GM18858 (cell line): Measurements from ENCODE around the gene RAB21.

ENCODE experiments used
- ATAC-seq: cut with Tn5 transposase; IDR thresholded peaks from one replicate; pipeline ENCODE4 v1.9.1; 2021; ENCODE audit not compliant: unreplicated experiment

RAB21 gene, protein sequence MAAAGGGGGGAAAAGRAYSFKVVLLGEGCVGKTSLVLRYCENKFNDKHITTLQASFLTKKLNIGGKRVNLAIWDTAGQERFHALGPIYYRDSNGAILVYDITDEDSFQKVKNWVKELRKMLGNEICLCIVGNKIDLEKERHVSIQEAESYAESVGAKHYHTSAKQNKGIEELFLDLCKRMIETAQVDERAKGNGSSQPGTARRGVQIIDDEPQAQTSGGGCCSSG

DNA sequence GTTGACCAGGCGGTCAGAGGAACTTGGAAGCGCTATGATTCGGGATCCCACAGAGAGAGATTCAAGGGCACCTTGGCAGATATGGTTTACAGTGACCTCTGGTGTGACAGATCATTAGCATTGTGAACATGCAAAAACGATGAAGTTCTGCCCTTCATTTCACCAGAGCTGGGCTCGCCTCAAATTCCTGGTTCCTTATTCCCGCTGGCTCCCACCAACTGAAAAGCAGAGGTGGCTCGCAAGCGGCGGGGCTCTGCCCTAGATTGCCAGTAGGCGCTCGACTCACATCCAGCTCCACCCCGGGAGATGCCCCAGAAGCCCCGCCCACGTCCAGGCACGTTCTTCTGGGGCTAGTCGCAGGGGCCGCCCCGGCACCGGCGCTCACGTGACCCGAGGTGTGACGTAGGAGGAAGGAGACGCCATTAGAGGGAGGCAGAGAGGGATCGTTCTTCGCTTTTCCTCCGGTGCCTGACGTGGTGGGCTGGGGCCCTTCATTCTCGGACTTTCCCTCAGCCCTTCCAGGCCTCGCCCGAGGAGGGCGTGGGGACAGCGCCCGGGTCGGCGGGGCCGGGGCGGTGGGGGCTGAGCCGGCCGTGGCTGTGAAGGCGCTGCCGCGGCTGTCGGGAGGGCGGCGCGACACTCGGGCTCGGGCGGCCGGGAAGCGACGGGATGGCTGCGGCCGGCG lies at the start of gene RAB21:
TSS of gene RAB21 (plus strand) at position 403 of the 685 bp plus-strand sequence. CDS start at position 670, 267 bp downstream.
- ATAC-seq = peak; percentile 93

DNA sequence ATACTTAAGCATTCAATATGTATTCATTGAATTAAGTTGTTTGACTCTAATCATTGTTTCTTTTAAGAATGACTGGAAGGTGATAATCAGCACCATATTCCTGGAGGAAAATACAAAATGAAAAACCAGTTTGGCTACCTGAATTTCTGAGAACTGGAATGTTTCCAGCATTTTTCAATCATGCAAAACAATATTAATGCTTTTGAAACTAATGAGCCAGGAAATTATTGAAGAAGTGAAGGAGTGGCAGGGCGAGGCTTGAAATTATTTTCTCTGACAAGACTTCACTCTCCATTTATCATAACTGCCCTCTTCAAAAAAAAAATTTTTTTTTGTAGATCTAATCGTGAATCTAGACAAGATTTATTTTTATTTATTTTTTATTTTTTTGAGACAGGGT lies 49.7 kb upstream of the RAB21 start:
- no peak for ATAC-seq

DNA sequence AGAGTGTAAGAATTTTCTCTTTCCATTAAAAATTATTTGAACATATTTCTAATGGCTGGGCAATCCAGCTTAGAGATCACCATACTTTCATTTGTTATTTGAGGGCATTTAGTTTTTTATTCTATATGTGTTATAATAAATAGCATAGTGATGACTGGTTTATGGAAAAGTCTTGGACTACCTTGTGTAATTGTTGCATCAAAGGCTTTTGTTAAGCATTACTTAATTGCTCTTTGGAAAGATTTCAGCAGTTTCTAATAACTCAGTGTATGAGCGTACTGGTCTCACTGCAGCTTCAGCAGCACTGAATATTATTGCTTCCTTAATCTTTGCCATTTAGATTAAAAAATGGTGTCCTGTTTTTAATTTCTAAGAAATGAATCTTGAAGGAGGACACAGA lies 46.0 kb upstream of the RAB21 start:
- ATAC-seq = no peak

DNA sequence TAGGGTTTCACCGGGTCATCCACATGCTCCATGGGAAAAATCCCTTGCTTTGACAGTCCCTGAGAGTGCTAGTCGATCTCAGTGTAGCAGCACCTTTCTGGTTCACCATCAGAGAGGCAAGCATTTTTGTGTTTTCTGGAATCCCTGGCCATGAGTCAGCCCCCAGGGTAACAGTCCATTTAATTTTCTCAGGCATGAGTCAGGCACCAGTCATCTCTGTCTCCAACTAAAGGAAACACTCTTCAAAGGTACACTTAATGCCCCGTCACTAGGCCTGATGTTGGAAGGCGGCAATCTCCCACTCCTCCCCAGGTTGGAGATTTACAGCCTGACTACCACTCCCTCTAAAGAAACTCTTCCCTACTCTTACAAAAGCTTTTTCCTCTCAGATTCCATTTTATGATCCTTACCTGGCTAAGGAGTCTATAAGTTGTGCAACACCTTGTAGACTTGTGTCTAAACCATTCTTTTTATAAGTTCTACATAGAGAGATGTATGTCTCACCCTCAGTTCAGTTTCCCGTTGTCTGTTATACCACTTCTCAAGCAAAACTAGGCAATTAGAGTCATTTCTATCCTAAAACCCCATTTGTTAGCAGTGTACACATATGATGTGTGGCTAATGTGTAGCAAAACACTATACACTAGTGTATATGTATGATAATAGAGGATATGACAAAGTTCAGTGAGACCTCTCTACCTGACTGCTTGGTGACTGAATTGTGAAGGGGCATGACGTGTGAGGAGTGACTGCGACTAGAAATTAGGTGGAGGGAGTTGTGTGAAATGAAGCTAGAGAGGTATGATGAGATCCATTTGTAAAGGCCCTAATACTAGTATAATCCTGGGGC lies 44.2 kb upstream of the RAB21 start:
- ATAC-seq = no peak

DNA sequence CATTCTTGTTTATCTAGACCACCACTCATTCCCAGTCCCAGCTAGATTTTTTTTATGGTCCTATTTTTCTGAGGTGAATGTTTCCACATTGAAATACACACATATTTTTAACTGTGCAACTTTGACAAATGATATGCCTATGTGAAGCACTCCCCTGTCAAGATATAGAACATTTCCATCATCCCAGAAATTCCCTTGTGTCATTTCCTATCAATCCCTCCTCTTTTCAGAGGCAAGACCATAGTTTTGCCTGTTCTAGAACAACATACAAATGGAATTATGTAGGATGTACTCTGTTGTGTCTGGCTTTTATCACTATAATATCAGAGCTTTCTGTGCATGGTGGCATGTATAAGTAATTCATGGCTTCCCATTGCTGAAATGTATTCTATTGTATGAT lies 36.1 kb upstream of the RAB21 start:
- ATAC-seq = no peak

DNA sequence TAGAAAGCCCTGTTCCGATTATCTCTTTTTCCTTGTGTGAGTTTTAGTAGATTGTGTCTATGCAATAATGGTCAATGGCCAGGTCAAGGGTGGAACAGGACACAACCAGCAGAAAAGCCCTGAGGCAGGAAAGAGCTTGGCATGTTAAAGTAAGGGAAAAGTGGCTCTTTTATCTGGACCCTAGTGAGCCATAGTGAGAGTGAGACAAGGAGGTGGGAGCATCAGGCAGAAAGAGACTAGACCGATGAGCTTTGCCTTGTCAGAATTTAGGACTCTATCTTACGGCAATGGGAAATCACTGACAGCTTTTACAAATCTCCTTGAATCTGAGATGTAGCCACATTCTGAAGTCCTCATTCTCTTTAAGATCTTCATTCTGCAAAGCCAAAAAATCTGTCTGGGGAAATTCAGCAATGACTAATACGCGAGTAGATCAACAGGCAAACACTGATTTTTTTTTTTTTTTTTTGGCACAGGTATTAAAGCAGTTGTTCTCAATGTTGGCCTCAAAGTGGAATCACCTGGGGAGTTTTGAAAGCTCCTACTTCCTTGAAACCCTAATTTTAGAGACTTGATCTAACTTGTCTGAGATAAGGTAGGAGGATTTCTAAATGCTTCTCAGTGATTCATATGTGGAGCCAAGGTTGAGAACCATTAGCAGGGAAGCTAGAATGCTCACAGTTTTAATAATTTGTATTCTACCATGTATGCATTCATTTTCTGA lies 34.9 kb upstream of the RAB21 start:
- ATAC-seq = no peak

DNA sequence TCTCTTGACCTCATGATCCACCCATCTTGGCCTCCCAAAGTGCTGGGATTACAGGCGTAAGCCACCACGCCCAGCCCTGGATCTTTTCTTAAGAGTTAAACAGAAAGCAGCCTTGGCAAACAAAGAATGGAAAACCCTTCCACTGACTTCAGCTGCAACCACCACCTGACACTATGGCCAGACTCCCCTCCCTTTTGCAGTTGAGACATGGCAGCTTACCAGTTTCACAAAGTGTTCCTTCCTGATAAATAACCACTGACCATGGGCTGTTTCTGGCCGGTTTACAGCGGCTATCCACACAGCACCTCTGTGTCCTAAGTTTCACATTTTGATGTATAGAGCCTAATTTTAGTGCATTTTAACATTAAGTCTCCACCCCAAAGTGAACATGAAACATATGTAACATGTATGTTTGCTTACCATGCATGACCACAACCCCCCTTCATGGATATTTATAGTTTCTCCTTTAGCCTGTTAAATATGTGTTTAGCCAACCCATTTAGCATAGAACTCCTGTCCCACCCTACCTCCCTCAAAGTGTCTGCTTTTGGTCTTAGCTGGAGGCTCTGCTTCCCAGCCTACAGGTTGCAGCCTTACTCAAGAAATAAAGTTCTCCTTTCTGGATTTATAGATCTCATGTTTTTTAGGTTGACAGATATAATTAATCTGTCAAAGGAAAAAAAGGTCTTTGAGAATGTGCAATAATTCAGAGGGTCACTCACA lies 32.7 kb upstream of the RAB21 start:
- no peak for ATAC-seq

DNA sequence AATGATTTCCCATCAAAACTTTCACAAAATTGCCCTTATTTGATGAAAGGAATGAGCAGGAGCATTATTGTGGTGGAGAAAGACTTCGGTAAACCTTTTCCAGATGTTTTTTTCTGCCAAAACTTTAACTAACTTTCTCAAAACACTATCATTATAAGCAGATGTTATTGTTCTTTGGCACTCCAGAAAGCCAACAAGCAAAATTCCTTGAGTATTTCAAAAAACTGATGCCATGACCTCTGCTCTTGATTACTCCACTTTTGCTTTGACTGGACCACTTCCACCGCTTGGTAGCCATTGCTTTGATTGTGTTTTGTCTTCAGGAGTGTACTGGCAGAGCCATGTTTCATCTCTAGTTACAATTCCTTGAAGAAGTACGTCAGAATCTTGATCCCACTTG lies 29.7 kb upstream of the RAB21 start:
- no peak for ATAC-seq

DNA sequence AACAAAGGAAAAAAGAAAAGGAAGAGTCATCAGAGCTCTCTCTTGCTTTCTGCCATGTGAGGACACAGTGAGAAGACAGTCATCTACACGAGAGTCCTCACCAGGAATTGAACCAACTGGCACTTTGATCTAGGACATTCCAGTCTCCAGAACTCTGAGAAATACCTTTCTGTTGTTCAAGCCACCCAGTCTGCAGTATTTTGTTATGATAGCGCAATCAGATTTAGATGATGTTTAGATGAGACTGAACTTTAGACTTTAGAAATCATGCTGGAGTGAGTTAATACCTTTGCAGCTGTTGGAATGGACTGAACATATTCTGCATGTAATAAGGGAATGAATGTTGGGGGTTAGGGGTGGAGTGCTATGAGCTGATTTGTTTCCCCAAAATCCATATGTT lies 28.1 kb upstream of the RAB21 start:
- ATAC-seq = no peak

DNA sequence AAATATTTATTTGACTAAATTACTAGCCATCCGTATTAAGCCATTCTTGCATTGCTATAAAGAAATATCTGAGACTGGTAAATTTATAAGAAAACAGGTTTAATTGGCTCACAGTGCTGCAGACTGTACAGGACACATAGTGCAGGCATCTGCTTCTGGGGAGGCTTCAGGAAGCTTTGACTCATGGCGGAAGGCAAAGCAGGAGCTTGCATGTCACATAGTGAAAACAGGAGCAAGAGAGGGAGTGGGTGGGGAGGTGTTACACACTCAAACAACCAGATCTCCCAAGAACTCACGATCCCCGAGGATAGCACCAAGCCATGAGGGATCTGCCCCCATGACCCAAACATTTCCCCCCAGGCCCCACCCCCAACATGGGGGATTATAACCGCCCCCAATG lies 26.7 kb upstream of the RAB21 start:
- no peak for ATAC-seq

DNA sequence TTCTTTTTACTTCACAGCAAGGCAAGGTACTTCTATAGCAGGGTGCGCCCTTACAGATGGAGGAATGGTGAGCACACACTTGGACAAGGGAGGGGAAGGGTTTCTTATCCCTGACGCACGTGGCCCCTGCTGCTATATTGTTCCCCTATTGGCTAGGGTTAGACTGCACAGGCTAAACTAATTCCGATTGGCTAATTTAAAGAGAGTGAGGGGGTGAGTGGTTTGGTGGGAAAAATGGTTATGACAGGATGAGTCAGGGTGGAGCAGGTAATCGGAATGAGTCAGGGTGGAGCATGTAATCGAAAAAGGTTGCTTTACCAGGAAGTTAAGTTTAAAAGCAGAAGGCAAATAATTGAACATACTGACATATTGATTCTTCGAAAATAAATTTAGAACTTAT lies 23.7 kb upstream of the RAB21 start:
- no peak for ATAC-seq

DNA sequence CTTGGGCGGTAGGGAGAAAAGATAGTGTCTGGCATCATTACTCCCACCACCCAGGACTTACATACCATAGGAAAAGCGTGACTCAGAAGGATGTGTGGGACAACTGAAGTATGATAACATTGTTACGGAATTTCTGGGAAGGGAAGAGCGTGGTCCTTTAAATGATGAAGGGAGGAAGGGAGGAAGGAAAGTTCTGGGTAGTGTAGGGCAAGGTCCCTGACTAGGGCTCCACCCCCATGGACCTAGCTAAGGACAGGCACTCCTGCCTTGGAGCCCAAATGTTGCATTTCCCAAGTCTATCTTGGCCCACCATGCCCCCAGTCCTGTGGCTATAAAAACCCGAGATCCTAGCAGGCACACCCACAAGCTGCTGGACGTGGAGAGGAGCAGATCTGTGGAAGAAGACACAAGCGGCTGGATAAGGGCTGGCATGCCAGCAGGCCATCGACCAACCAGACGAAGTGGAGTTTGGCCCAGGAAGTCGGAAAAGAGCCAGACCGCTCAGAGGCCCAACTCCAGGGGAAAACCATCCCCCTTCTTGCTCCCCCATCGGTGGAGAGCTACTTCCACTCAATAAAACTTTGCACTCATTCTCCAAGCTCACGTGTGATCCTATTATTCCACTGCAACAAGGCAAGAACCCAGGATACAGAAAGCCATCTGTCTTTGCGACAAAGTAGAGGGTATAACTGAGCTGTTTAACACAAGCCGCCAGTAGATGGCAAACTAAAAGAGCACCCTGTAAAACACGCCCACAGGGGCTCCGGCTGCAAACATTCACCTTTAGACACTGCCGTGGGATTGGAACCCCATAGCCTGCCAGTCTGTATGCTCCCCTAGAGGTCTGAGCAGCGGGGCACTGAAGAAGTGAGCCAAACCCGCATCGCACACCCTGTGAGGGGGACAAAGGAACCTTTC lies 23.0 kb upstream of the RAB21 start:
- ATAC-seq = no peak

DNA sequence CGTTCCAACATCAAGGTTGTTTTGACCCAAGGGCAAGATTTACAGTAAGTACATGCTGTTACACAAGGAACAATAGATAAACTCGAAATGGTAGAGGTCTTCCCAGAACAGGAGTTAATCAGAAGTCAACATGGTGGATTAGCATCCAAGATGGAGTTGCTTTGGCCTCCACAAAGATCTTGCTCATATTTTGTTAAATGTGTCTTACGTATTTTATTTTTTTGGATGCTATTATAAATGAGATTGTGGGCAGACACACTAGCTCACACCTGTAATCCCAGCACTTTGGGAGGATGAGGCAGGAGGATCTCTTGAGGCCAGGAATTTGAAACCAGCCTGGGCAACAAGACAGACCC lies 22.3 kb upstream of the RAB21 start:
- no peak for ATAC-seq

DNA sequence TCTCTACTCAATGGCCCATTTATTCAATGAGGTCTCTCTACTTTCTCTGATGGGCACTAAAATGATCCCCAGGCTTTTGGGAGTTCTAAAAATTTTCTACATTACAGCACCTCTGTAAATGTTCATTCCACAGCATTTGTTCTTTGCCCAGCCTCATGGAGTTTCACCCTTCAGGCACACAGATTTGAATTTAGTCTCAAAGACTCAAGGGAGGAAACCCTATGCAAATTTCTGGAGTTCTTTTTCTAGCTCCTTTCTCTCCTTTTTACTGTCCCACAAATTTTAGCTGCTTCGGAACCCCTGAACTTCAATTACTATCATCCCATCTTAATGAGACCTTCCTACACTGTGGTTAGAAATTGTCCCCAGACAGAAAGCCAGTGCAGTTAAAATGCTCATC lies 17.5 kb upstream of the RAB21 start:
- no peak for ATAC-seq

DNA sequence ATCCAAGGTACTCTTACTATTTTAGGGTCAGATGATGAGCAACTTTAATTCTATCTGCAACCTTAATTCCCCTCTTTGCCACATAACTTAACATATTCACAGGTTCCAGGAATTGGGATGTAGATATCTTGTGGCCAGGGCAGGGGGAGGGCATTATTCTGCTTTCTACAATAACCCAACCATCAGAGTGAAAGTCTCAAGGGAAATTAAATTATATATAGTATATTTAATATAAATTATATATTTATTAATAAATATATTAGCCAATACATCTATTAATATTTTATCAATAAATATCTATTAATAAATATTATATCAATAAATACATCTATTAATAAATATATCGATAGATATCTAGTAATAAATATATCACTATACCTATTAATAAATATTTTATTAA lies 11.7 kb upstream of the RAB21 start:
- no peak for ATAC-seq

DNA sequence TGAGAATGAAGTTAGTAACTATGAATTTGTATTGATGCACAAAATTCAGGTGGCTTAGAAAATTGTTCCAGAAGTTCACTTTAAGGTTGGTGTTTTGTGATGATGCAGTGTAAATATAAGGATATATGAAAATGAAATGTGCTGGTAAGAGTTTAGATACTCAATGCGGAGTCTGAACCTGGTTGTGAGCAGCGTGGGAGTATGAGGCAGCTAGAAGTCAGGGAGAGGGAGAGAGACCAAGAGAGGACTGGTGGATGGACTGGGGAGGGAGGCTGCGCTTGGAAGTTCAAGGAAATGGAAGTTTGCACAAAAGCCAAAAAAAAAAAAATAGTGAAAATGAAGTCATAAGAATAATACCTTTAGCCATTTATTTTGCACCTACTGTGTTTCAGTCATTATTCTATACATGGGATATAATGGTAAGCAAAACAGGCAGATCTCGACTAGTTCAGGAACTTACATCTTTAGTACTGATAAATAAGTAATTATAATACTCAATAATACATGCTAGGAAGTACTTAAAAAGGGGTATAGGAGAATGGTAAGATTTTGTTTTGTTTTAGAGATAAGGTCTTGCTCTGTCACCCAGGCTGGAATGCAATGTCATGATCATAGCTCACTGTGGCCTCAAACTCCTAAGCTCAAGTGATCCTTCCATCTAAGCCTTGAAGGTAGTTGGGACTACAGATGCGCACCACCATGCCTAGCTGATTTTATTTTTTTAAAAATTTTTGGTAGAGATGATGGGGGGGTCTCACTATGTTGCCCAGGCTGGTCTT lies 10.0 kb upstream of the RAB21 start:
- no peak for ATAC-seq

DNA sequence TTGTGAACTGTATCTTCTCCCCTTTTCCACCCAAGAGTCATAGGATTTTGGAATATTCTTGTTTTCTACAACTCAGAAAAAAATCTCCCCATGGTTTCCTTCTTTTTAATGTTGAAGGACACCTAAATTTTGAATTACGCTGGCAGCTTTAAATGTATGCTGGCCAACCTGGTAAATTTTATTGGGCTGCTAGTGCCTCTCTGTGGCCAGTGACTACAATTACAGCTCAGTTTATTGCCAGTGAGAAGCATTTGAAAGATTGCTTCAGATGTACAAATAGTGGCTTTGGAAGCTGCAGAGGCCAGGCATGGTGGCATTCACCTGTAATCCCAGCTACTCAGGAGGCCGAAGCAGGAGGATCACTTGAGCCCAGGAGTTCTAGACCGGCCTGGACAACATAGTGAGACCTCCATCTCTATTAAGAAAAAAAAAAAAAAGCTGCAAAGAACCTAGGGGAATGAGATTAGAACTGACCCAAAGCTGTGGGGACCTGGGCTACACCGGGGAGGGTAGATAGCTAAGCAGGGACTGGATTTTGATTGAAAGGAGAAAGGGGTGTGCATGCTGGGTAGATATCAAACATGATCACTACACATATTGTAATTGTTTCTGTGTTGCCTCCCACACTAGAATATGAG lies 7.6 kb upstream of the RAB21 start:
- peak; percentile 91 for ATAC-seq

DNA sequence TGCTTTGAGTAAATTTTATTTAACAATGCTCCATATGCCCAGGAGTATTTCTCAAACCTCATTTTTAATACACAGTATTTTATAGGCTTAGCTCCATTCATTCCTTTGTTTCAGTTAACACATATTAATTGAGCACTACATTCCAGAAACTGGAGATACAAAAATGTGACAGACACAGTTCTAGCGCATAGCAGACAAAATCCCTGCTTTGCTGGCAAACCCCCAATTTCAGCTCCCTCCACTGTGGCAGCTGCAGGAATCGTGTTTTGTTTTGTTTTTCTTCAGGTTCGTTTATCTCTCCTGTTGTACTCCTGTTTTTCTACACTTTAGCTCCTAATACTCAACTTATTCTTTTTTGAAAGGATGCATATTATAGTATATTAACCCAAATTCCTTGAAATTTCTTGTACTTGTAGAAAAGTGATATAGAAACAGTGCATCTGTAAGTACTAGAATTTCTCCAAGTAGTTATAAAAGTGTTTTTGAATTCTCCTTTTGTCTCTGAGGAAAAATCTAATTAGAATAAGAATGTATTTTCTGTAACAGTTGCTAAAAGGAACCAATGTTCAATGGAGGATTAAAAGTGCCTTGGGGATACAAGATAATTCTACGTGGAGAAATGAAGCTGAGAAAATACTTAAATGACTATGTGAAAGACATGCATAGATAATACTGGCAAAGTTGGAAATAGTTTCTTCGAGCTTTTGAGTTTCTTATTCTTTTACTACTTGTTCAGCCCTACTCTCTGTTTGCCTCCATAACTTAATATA lies 6.4 kb upstream of the RAB21 start:
- ATAC-seq = no peak
